Lower leg skin (tissue), 4 donors: ENCODE measurements around the gene GRB10. TPM values are rescaled to one million over a fixed set of nuclear protein-coding genes. Genes with fewer than 3 reads are reported as not detected.

Experiments used
- DNase-seq, 2 donors: peaks; one replicate each; pipeline ENCODE4 v3.0.0-alpha.2; 2019; ENCODE audit warnings: low spot score in 2 of 2
- H3K4me3 ChIP-seq: fragments of 200-600 bp; sonication (generic); 2 replicates; pipeline ENCODE4 v1.5.1; 2017; ENCODE audit warnings: mild to moderate bottlenecking, low read depth; ENCODE audit not compliant: poor library complexity, severe bottlenecking
- CTCF ChIP-seq, 3 donors: fragments of 450-650 bp; IDR thresholded peaks; one replicate each; pipeline ENCODE4 v1.5.1; 2016; ENCODE audit warnings: antibody characterized with exemption in 3 of 3, mild to moderate bottlenecking in 3 of 3, moderate library complexity in 2 of 3
- POLR2A ChIP-seq, 2 donors: fragments of 450-650 bp; IDR thresholded peaks; one replicate each; pipeline ENCODE4 v1.6.1; 2016 to 2017; ENCODE audit warnings: antibody characterized with exemption in 2 of 2, mild to moderate bottlenecking in 1 of 2, moderate library complexity in 1 of 2
- WGBS, 2 donors: methylation state at CpG; one replicate each; pipeline ENCODE4 v1.1.5; 2018; 5-methylcytosine and 5-hydroxymethylcytosine counted together
- intact Hi-C: fragments of 100-400 bp; cut with DNase I; formaldehyde crosslinking; loops from one replicate; pipeline ENCODE4 v1.15.0; 2023; ENCODE audit warnings: low total_unique reads
- total RNA-seq, 4 donors: library from RNA; depleted of rRNA; stranded (reverse); fragments of >200 nt; gene quantifications; one replicate each; pipeline ENCODE4 v1.1.0, GENCODE V29; 2016

The GRB10 gene
- total RNA-seq, 4 donors from 2014 or later = 6.6 to 25.7 (median 15.2) TPM

DNA sequence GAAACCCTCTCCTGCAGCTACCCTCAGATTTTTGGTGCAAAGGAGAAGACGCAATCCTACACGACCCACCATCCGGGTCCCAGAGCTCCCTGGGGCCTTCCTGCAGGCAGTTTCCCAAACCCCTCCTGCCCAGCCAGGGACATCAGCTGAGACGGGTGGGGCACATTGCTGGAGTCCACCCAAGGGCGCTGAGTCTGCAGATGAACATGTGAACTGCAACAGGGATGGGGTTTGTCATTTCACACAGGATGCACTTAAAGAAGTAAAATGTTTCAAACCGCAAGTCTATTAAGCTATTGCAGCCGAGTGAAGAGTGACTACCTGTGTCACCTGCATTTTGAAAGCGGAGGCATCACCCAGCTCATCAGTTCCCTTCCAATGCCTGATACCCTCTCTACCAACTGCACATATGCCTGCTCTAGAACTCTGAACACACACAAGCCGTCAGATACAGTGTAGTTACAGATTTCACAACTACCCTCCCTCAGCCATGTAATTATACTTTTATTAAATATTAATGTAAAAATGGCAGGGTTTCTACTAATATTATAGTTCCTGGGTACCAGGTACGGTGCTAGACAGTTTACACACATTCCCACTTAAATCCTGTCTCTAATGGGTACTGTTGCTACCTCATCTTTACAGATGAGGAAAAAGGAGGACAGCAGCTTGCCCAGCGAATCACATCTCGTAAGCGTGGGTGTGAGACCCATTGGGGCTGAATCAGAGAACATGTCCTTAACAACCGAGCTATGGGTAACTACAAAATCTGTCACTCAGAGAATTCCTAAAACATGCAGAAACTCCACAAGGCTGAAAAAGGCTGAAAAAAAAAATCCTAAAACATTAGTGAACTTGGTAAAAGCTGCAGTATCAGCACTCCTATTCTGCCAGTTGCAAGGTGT is 71.2 kb downstream of the GRB10 start:
- 59 to 64% methylated on average over 14 of the region's 14 CpGs for WGBS, 2 donors
- intact Hi-C loops = no loop called here
- H3K4me3 ChIP-seq = no peak overlapping the region
- no peak for DNase-seq
- TF ChIP-seq CTCF (IDR thresholded peaks at IDR 0.05) (no peak), POLR2A (IDR thresholded peaks at IDR 0.05) (no peak)

DNA sequence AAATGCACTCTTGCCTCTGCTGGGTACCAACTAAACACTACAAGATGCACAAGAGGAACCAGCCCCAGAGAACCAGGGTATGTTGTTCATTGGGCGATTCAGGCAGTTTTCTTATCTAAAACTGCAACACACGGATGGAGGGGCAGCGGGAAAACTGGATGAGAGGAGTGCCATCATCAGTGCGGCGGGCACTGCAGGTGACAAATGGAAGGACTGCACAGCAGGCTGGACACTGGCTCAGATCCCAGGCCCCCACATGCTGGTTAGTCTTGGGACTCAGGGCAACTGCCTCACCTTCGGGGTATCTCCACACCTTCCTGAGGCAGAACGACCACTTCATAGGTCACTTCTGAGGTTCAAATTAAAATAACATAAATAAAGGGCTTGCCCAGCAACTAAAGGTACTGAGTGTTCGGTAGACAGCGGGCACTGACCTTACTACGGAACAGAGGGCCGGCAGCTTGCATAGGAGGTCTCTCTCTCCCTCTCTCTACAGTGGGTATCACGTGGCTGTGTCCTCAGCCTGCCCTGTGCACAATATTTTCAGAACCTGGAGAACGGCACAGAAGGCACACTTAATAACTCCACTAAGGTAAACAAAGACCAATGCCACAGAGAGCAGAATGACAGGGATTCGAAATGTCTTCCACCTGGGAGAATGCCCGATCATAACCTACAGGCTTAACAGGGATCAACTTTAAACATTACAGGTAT is 72.1 kb downstream of the GRB10 start:
- no peak overlapping the region for H3K4me3 ChIP-seq
- 89 to 90% methylated on average over 15 of the region's 15 CpGs for WGBS, 2 donors
- DNase-seq = no peak
- no peak for TF ChIP-seq POLR2A (IDR thresholded peaks at IDR 0.05)
- TF ChIP-seq CTCF (IDR thresholded peaks at IDR 0.05) = no peak
- intact Hi-C loops = no loop called here

GRCh38 chr7:50709151-50709550 is 73.5 kb downstream of the GRB10 start:
- DNase-seq = no peak
- WGBS, 2 donors = 87 to 91% methylated on average over 7 of the region's 7 CpGs
- intact Hi-C loops = no loop called here

GRCh38 chr7:50707236-50708006 is 75.3 kb downstream of the GRB10 start:
- DNase-seq = no peak
- intact Hi-C loops = no loop called here
- TF ChIP-seq CTCF (IDR thresholded peaks at IDR 0.05) = no peak
- no peak for TF ChIP-seq POLR2A (IDR thresholded peaks at IDR 0.05)
- H3K4me3 ChIP-seq = no peak overlapping the region
- 61 to 66% methylated on average over 9 of the region's 9 CpGs for WGBS, 2 donors

More at GRCh38 chr7:50709151-50709550, 73.5 kb downstream of the GRB10 start:
- TF ChIP-seq CTCF (IDR thresholded peaks at IDR 0.05) = no peak
- no peak for TF ChIP-seq POLR2A (IDR thresholded peaks at IDR 0.05)
- H3K4me3 ChIP-seq = no peak overlapping the region

GRCh38 chr7:50706469-50706937 is 76.2 kb downstream of the GRB10 start:
- WGBS, 2 donors = 72 to 73% methylated on average over 5 of the region's 5 CpGs
- intact Hi-C loops = no loop called here
- H3K4me3 ChIP-seq = no peak overlapping the region
- TF ChIP-seq POLR2A (IDR thresholded peaks at IDR 0.05) = no peak
- no peak for TF ChIP-seq CTCF (IDR thresholded peaks at IDR 0.05)
- no peak for DNase-seq
